SK-N-SH treated with all-trans-retinoic acid at 6 μM for 48 hours (cell line): ENCODE measurements around the gene ZNF44.

Experiments
- ATAC-seq: fragments of 200-7000 bp; cut with Tn5 transposase; 3 replicates; pipeline ENCODE4 v1.9.1; 2020; ENCODE audit warnings: mild to moderate bottlenecking, moderate library complexity
- BACH2 ChIP-seq: fragments of 250-450 bp; sonication (Bioruptor Pico); IDR thresholded peaks from 2 replicates; pipeline ENCODE4 v1.9.0; 2021; ENCODE audit warnings: mild to moderate bottlenecking, borderline replicate concordance
- CSDC2 ChIP-seq: fragments of 250-450 bp; sonication (Bioruptor Pico); IDR thresholded peaks from 2 replicates; pipeline ENCODE4 v1.5.0; 2020; ENCODE audit warnings: mild to moderate bottlenecking, moderate library complexity
- GLIS3 ChIP-seq: fragments of 250-450 bp; sonication (Bioruptor Pico); IDR thresholded peaks from 2 replicates; pipeline ENCODE4 v1.5.0; 2020; ENCODE audit warnings: mild to moderate bottlenecking, moderate library complexity
- ISL1 ChIP-seq: fragments of 250-450 bp; sonication (Bioruptor Pico); IDR thresholded peaks from 2 replicates; pipeline ENCODE4 v2.1.2; 2022; ENCODE audit warnings: mild to moderate bottlenecking, moderate library complexity
- PPARA ChIP-seq: fragments of 250-450 bp; sonication (Bioruptor Pico); IDR thresholded peaks from 2 replicates; pipeline ENCODE4 v1.5.0; 2020; ENCODE audit warnings: mild to moderate bottlenecking, borderline replicate concordance
- RARB ChIP-seq: fragments of 250-450 bp; sonication (Bioruptor Pico); IDR thresholded peaks from 2 replicates; pipeline ENCODE4 v1.8.0; 2021; ENCODE audit warnings: mild to moderate bottlenecking, moderate library complexity
- SNAI2 ChIP-seq: fragments of 250-450 bp; sonication (Bioruptor Pico); IDR thresholded peaks from 2 replicates; pipeline ENCODE4 v1.5.0; 2020; ENCODE audit warnings: mild to moderate bottlenecking, moderate library complexity
- TCF4 ChIP-seq: fragments of 250-450 bp; sonication (Bioruptor Pico); IDR thresholded peaks from 2 replicates; pipeline ENCODE4 v1.8.0; 2021; ENCODE audit warnings: mild to moderate bottlenecking, moderate library complexity, borderline replicate concordance
- ZC3H10 ChIP-seq: fragments of 250-450 bp; sonication (Bioruptor Pico); IDR thresholded peaks from 2 replicates; pipeline ENCODE4 v1.5.1; 2021; ENCODE audit warnings: mild to moderate bottlenecking, moderate library complexity
- ZFP3 ChIP-seq: fragments of 250-450 bp; sonication (Bioruptor Pico); IDR thresholded peaks from 2 replicates; pipeline ENCODE4 v1.5.0; 2020; ENCODE audit warnings: mild to moderate bottlenecking, moderate library complexity
- ZFP30 ChIP-seq: fragments of 450-650 bp; formaldehyde crosslinking; IDR thresholded peaks from 2 replicates; pipeline ENCODE4 v1.5.0; 2022; ENCODE audit warnings: mild to moderate bottlenecking, moderate library complexity
- ZNF565 ChIP-seq: fragments of 450-650 bp; formaldehyde crosslinking; conservative IDR thresholded peaks from 2 replicates; pipeline ENCODE4 v1.5.0; 2020; ENCODE audit warnings: low read depth, mild to moderate bottlenecking, moderate library complexity
- ZNF70 ChIP-seq: fragments of 450-650 bp; formaldehyde crosslinking; IDR thresholded peaks from 2 replicates; pipeline ENCODE4 v1.5.0; 2020; ENCODE audit warnings: mild to moderate bottlenecking, moderate library complexity
- ZNF8 ChIP-seq: fragments of 450-650 bp; formaldehyde crosslinking; IDR thresholded peaks from 2 replicates; pipeline ENCODE4 v1.5.0; 2020; ENCODE audit warnings: mild to moderate bottlenecking, moderate library complexity
- TF ChIP-seq, protein P1 (sequence below): fragments of 250-450 bp; sonication (Bioruptor Pico); IDR thresholded peaks from 2 replicates; pipeline ENCODE4 v1.5.0; 2020; ENCODE audit warnings: mild to moderate bottlenecking, moderate library complexity
- TF ChIP-seq, protein P2 (sequence below): fragments of 250-450 bp; sonication (Bioruptor Pico); IDR thresholded peaks from 2 replicates; pipeline ENCODE4 v1.5.1; 2020; ENCODE audit warnings: low read depth, mild to moderate bottlenecking, moderate library complexity
- TF ChIP-seq, protein P3 (sequence below): fragments of 250-450 bp; sonication (Bioruptor Pico); IDR thresholded peaks from 2 replicates; pipeline ENCODE4 v1.8.0; 2021; ENCODE audit warnings: low read depth, mild to moderate bottlenecking, moderate library complexity, borderline replicate concordance
- TF ChIP-seq, protein P4 (sequence below): fragments of 250-450 bp; sonication (Bioruptor Pico); IDR thresholded peaks from 2 replicates; pipeline ENCODE4 v1.8.0; 2020; ENCODE audit warnings: mild to moderate bottlenecking, moderate library complexity, borderline replicate concordance

ZNF44 gene

DNA sequence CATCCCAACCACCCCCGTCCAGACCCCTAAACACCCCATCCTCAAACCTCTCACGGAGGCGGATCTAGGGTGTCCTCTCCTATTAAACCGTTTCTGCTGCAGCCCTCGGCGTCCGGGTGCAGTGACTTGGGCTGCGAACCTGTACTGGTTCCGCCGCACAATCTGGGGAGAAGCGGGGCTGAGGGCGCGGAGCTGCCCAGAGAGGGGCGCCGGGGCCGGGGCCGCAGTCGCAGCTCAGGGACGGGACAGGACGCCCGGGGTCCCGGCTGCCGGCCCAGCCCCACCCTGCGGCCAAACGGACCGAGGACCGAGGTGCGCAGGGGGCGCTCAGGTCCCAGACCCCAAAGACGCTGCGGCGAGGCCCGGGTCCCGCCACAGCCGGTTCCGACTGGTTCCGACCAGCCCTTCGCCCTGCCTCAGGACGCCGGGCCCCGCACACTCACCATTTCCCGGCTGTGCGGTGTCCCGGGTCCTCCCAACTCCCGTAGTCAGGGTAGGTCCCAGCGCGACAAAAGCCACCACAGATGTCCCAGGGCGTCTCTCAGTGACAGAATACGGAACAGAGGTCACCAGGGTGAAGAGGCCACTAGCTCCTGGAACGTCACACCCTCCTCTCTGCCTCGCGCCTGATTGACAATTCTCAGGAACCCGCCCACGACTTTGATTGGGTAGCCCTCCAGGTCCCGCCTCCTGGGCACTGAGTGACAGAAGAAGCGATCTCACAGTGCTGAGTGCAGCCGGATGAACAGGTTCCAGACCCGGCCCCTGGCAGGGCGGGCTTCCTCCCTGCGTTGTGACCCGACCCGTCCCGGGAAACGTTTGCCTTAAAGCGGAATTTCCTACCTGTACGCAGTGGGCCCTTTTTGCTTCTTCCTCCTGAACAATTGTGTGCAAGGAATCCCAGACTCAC is at the start of gene ZNF44:
Gene ZNF44, minus strand, starts transcription at position 635 of the 910 bp plus-strand sequence. Its CDS starts 189 bp downstream, at position 446.
- ATAC-seq = peak; percentile 98
- TF ChIP-seq ZNF70 (CRISPR knock-in tag) = no peak
- TF ChIP-seq, protein P1, sequence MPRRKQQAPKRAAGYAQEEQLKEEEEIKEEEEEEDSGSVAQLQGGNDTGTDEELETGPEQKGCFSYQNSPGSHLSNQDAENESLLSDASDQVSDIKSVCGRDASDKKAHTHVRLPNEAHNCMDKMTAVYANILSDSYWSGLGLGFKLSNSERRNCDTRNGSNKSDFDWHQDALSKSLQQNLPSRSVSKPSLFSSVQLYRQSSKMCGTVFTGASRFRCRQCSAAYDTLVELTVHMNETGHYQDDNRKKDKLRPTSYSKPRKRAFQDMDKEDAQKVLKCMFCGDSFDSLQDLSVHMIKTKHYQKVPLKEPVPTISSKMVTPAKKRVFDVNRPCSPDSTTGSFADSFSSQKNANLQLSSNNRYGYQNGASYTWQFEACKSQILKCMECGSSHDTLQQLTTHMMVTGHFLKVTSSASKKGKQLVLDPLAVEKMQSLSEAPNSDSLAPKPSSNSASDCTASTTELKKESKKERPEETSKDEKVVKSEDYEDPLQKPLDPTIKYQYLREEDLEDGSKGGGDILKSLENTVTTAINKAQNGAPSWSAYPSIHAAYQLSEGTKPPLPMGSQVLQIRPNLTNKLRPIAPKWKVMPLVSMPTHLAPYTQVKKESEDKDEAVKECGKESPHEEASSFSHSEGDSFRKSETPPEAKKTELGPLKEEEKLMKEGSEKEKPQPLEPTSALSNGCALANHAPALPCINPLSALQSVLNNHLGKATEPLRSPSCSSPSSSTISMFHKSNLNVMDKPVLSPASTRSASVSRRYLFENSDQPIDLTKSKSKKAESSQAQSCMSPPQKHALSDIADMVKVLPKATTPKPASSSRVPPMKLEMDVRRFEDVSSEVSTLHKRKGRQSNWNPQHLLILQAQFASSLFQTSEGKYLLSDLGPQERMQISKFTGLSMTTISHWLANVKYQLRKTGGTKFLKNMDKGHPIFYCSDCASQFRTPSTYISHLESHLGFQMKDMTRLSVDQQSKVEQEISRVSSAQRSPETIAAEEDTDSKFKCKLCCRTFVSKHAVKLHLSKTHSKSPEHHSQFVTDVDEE = 0 out of 2 replicates have a peak, but pooled peaks have one; percentile 31
- TF ChIP-seq, all 23 proteins: peak for 1

DNA sequence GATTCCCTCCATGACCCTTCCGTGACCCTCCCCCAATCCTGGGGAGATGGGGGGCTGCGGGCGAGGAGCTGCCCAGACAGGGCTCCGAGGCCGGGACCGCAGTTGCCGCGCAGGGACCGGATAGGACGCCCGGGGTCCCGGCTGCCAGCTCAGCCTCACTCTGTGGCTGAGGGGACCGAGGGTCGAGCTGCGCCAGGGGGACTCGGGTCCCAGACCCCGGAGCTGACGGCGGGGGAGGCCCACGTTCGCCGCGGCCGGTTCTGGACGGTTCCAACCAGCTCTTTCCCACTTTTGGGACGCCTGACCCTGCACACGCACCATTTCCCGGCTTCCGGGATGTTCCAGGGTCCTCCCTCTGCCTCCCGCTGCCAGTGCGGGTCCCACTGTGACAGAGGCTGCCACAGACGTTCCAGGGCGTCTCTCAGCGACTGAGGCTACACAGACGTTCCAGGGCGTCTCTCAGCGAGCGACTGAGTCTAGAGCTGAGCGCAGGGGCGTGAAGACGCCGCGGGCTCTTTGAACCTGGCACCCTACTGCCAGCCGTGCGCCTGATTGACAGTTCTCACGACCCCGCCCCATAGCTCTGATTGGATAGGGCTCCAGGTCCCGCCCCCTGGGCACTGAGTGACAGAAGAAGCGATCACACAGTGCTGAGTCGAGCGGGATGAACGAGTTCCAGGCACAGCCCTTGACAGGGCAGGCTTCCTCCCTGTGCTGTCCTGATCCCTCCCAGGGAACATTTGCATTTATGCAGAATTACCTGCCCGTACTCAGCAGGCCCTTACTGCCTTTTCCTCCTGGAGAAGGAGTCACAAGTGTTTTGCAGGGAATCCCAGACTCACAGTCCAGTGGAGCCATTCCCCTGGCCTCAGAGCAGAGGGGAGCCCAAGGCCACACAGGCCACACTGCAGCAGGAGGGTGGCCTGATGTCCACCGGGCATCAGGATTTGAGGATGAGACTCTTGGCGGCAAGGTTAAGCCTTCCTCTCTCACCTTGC is 38.8 kb upstream of the ZNF44 start, which contains the start of gene ZNF563:
Gene ZNF563, minus strand, starts transcription at position 472 of the 998 bp plus-strand sequence. Its CDS starts 151 bp downstream, at position 321.
- TF ChIP-seq, protein P2, sequence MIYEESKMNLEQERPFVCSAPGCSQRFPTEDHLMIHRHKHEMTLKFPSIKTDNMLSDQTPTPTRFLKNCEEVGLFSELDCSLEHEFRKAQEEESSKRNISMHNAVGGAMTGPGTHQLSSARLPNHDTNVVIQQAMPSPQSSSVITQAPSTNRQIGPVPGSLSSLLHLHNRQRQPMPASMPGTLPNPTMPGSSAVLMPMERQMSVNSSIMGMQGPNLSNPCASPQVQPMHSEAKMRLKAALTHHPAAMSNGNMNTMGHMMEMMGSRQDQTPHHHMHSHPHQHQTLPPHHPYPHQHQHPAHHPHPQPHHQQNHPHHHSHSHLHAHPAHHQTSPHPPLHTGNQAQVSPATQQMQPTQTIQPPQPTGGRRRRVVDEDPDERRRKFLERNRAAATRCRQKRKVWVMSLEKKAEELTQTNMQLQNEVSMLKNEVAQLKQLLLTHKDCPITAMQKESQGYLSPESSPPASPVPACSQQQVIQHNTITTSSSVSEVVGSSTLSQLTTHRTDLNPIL (CRISPR knock-in tag) = no peak
- TF ChIP-seq ISL1 (no peak), TCF4 (CRISPR knock-in tag) (no peak), BACH2 (CRISPR knock-in tag) (no peak), ZFP30 (CRISPR knock-in tag) (no peak), ZNF565 (CRISPR knock-in tag) (no peak), ZC3H10 (CRISPR knock-in tag) (no peak), CSDC2 (CRISPR knock-in tag) (no peak), PPARA (no peak), ZFP3 (CRISPR knock-in tag) (no peak), SNAI2 (CRISPR knock-in tag) (no peak), ZNF8 (CRISPR knock-in tag) (no peak)
- TF ChIP-seq, protein P3, sequence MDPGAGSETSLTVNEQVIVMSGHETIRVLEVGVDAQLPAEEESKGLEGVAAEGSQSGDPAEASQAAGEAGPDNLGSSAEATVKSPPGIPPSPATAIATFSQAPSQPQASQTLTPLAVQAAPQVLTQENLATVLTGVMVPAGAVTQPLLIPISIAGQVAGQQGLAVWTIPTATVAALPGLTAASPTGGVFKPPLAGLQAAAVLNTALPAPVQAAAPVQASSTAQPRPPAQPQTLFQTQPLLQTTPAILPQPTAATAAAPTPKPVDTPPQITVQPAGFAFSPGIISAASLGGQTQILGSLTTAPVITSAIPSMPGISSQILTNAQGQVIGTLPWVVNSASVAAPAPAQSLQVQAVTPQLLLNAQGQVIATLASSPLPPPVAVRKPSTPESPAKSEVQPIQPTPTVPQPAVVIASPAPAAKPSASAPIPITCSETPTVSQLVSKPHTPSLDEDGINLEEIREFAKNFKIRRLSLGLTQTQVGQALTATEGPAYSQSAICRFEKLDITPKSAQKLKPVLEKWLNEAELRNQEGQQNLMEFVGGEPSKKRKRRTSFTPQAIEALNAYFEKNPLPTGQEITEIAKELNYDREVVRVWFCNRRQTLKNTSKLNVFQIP (CRISPR knock-in tag) = no peak
- TF ChIP-seq, protein P4, sequence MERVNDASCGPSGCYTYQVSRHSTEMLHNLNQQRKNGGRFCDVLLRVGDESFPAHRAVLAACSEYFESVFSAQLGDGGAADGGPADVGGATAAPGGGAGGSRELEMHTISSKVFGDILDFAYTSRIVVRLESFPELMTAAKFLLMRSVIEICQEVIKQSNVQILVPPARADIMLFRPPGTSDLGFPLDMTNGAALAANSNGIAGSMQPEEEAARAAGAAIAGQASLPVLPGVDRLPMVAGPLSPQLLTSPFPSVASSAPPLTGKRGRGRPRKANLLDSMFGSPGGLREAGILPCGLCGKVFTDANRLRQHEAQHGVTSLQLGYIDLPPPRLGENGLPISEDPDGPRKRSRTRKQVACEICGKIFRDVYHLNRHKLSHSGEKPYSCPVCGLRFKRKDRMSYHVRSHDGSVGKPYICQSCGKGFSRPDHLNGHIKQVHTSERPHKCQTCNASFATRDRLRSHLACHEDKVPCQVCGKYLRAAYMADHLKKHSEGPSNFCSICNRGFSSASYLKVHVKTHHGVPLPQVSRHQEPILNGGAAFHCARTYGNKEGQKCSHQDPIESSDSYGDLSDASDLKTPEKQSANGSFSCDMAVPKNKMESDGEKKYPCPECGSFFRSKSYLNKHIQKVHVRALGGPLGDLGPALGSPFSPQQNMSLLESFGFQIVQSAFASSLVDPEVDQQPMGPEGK = no peak
- ATAC-seq = peak; percentile 99

DNA sequence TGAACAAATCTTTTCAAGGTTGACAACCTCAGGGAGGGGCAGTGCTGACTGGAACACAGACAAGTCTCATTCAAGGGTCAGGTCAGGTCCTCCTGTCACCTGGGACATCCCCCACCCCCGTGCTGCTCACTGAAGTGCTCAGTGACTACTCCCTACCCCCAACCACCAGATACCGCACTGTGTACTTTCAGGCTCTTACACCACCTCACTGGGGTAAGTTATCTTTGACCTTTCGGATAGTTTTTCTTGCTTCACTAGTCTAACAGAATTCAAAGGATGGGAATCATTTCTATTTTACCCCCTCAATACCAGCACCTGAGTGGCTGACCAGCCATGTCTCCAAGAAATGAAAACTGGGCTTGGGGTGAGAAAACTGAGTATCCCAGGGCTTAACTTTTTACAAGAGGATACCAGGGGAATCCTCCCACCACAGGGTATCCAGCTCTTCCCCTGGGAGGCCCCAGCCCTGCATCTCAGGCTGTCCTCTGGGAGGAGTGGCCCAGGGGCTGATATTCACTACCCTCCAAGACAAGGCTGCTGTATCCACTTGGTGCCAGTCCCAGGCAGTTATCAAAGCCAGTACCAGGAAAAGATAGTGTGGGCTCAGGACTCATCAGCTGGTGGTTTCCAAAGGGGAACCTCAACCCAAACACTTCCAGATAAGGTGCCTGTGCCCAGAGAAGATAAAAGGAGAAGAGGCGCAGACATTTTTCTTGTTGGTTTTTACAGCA is 36.7 kb upstream of the ZNF44 start:
- no peak for TF ChIP-seq SNAI2 (CRISPR knock-in tag)
- TF ChIP-seq, protein P1 = no peak
- TF ChIP-seq CSDC2 (CRISPR knock-in tag) = no peak
- TF ChIP-seq ZC3H10 (CRISPR knock-in tag) = no peak
- TF ChIP-seq ISL1 = no peak
- no peak for TF ChIP-seq TCF4 (CRISPR knock-in tag)
- no peak for TF ChIP-seq RARB
- no peak for TF ChIP-seq GLIS3 (CRISPR knock-in tag)
- no peak for TF ChIP-seq PPARA
- TF ChIP-seq, all 23 proteins: peak for 0
- no peak for ATAC-seq
